Pulmonary artery endothelial cell (primary cell): ENCODE measurements around the gene JMJD4. TPM values are rescaled to one million over a fixed set of nuclear protein-coding genes. Genes with fewer than 3 reads are reported as not detected.
A peak's percentile ranks its signal among the peaks of the same experiment; 100 is the strongest.
"Not testable (repeated sequence)": the region's sequence is repeated elsewhere in the genome, so short reads cannot be mapped to it uniquely, and the experiment has no call there.

Source experiments
- DNase-seq: peaks from one replicate; pipeline ENCODE4 v3.0.0-alpha.2; 2011; ENCODE audit warnings: low read depth, low spot score
- total RNA-seq: library from RNA; depleted of rRNA; stranded (reverse); fragments of >200 nt; gene quantifications from 2 replicates; pipeline ENCODE4 v1.2.3, GENCODE V29; 2014

Gene JMJD4
- total RNA-seq, 1 donor from 2014 or later: 35.5 TPM

- no peak for DNase-seq
Measured at GRCh38 chr1:227733751-227734545, 1.2 kb downstream of the JMJD4 start.

- DNase-seq: no peak
Measured at GRCh38 chr1:227733309-227733705, 1.8 kb downstream of the JMJD4 start.

- DNase-seq: no peak
Measured at GRCh38 chr1:227732586-227733308, 2.4 kb downstream of the JMJD4 start.

- no peak for DNase-seq
Measured at GRCh38 chr1:227731696-227732585, 3.2 kb downstream of the JMJD4 start.

GRCh38 chr1:227731241-227731677 lies 3.8 kb downstream of the JMJD4 start:
- no peak for DNase-seq

- no peak for DNase-seq
Measured at GRCh38 chr1:227730630-227731151, 4.4 kb downstream of the JMJD4 start.

GRCh38 chr1:227729881-227730629 lies 5.0 kb downstream of the JMJD4 start:
- DNase-seq: peak; percentile 13

- no peak for DNase-seq
Measured at GRCh38 chr1:227729144-227729880, 5.8 kb downstream of the JMJD4 start.

GRCh38 chr1:227728892-227729143 lies 6.3 kb downstream of the JMJD4 start:
- no peak for DNase-seq

- DNase-seq: no peak
Measured at GRCh38 chr1:227728059-227728891, 6.8 kb downstream of the JMJD4 start.

GRCh38 chr1:227726924-227727599 lies 8.0 kb downstream of the JMJD4 start:
- no peak for DNase-seq

- no peak for DNase-seq
Measured at GRCh38 chr1:227726318-227726717, 8.8 kb downstream of the JMJD4 start.

GRCh38 chr1:227725046-227725445 lies 10.1 kb downstream of the JMJD4 start:
- DNase-seq: no peak

- no peak for DNase-seq
Measured at GRCh38 chr1:227723474-227723873, 11.6 kb downstream of the JMJD4 start.

GRCh38 chr1:227718932-227719331 lies 16.2 kb downstream of the JMJD4 start:
- no peak for DNase-seq

- no peak for DNase-seq
Measured at GRCh38 chr1:227712648-227713047, 22.5 kb downstream of the JMJD4 start.

GRCh38 chr1:227710474-227710873 lies 24.6 kb downstream of the JMJD4 start:
- not testable (repeated sequence) for DNase-seq

- DNase-seq: no peak
Measured at GRCh38 chr1:227709451-227709850, 25.7 kb downstream of the JMJD4 start.

GRCh38 chr1:227707846-227708245 lies 27.3 kb downstream of the JMJD4 start:
- DNase-seq: no peak
